ENCODE measurements around the gene TMEM63B. TPM values are rescaled to one million over a fixed set of nuclear protein-coding genes. Genes with fewer than 3 reads are reported as not detected.

The TMEM63B gene
- total RNA-seq, 2 experiments from 2014 or later: 11.4 to 12.8 TPM

- Mint-ChIP-seq H3K4me3 (peak overlapping the region; percentile 82), H3K36me3 (ENCODE audit: low read depth) (peaks cover 11% of the 10 kb centered on the region), H3K4me1 (ENCODE audit: low read depth) (peaks cover 41% of the 10 kb centered on the region)
Measured at GRCh38 chr6:44129841-44130322, 2.5 kb downstream of the TMEM63B start.

GRCh38 chr6:44131892-44132291, 4.5 kb downstream of the TMEM63B start:
- Histone ChIP-seq H3K9me3 (ENCODE audit: control insufficient read depth in 1 of 2, insufficient read depth in 1 of 2, low read length in 2 of 2) (no peaks in the 10 kb centered on the region), H3K27me3 (ENCODE audit: control insufficient read depth in 1 of 2, insufficient read depth in 2 of 2, low read length in 2 of 2) (no peaks in the 10 kb centered on the region), H3K36me3 (ENCODE audit: insufficient read depth, low read length) (peaks cover 12% of the 10 kb centered on the region), H3K4me1 (ENCODE audit: insufficient read depth, low read length) (peaks cover 20% of the 10 kb centered on the region), H3K4me3 (ENCODE audit: low read length) (no peak overlapping the region), H3K27ac (ENCODE audit: low read depth in 1 of 2, low read length in 2 of 2) (no peak overlapping the region)
- Mint-ChIP-seq H3K27ac (no peak overlapping the region), H3K4me3 (peak overlapping the region; percentile 21), H3K4me1 (ENCODE audit: low read depth) (peaks cover 23% of the 10 kb centered on the region), H3K36me3 (ENCODE audit: low read depth) (peaks cover 12% of the 10 kb centered on the region), H3K27me3 (no peaks in the 10 kb centered on the region), H3K9me3 (no peaks in the 10 kb centered on the region)
- CTCF ChIA-PET: interaction anchor here (1.0 kb wide), 1 partner anchor 35 kb away, joined by 3 read pairs; no protein-coding TSS in a partner anchor
- ATAC-seq (ENCODE audit: poor library complexity) (no peak), DNase-seq (no peak)
- TF ChIP-seq CTCF (IDR thresholded peaks at IDR 0.05): no peak
- intact Hi-C loops (cut with DNase I, micrococcal nuclease): no loop called here
- POLR2A ChIA-PET: interaction anchor here (0.8 to 1.2 kb wide), 2 partner anchors 17 to 36 kb away, joined by 3 read pairs; no protein-coding TSS in a partner anchor

More at GRCh38 chr6:44129841-44130322, 2.5 kb downstream of the TMEM63B start:
- DNase-seq: no peak
- ChIA-PET CTCF (interaction anchor here (0.8 to 2.5 kb wide), 2 partner anchors 21 to 462 kb away, joined by 5 to 9 read pairs; no protein-coding TSS in a partner anchor), POLR2A (interaction anchor here (0.5 kb wide), 1 partner anchor 30 kb away, joined by 3 read pairs; no protein-coding TSS in a partner anchor)
- Histone ChIP-seq H3K4me1 (ENCODE audit: insufficient read depth, low read length) (peaks cover 37% of the 10 kb centered on the region), H3K4me3 (ENCODE audit: low read length) (no peak overlapping the region), H3K27me3 (ENCODE audit: control insufficient read depth in 1 of 2, insufficient read depth in 2 of 2, low read length in 2 of 2) (no peaks in the 10 kb centered on the region), H3K9me3 (ENCODE audit: control insufficient read depth in 1 of 2, insufficient read depth in 1 of 2, low read length in 2 of 2) (no peaks in the 10 kb centered on the region), H3K27ac (ENCODE audit: low read depth in 1 of 2, low read length in 2 of 2) (no peak overlapping the region), H3K36me3 (ENCODE audit: insufficient read depth, low read length) (peaks cover 5% of the 10 kb centered on the region)
- Mint-ChIP-seq H3K9me3 (no peaks in the 10 kb centered on the region), H3K27ac (no peak overlapping the region), H3K27me3 (no peaks in the 10 kb centered on the region)
- intact Hi-C loops (cut with DNase I, micrococcal nuclease): loop anchor here in 1 of 2 experiments (2.0 to 5.0 kb wide), 2 partner anchors 23 to 127 kb away; partner anchors contain the start of gene SLC35B2
- ATAC-seq (ENCODE audit: poor library complexity): no peak
- TF ChIP-seq CTCF (IDR thresholded peaks at IDR 0.05): no peak

GRCh38 chr6:44132476-44132875, 5.1 kb downstream of the TMEM63B start:
- H3K4me1 Mint-ChIP-seq (ENCODE audit: low read depth): peaks cover 23% of the 10 kb centered on the region
- ChIA-PET CTCF (interaction anchor here (1.0 kb wide), 1 partner anchor 36 kb away, joined by 3 read pairs; no protein-coding TSS in a partner anchor), POLR2A (interaction anchor here (0.8 kb wide), 1 partner anchor 17 kb away, joined by 3 read pairs; no protein-coding TSS in a partner anchor)
- Histone ChIP-seq H3K36me3 (ENCODE audit: insufficient read depth, low read length) (peaks cover 17% of the 10 kb centered on the region), H3K4me1 (ENCODE audit: insufficient read depth, low read length) (peaks cover 20% of the 10 kb centered on the region), H3K27me3 (ENCODE audit: control insufficient read depth in 1 of 2, insufficient read depth in 2 of 2, low read length in 2 of 2) (no peaks in the 10 kb centered on the region), H3K27ac (ENCODE audit: low read depth in 1 of 2, low read length in 2 of 2) (no peak overlapping the region), H3K9me3 (ENCODE audit: control insufficient read depth in 1 of 2, insufficient read depth in 1 of 2, low read length in 2 of 2) (no peaks in the 10 kb centered on the region), H3K4me3 (ENCODE audit: low read length) (no peak overlapping the region)
- peaks cover 12% of the 10 kb centered on the region for H3K36me3 Mint-ChIP-seq (ENCODE audit: low read depth)
- no peaks in the 10 kb centered on the region for H3K27me3 Mint-ChIP-seq
- intact Hi-C loops (cut with DNase I, micrococcal nuclease): no loop called here
- DNase-seq (no peak), ATAC-seq (ENCODE audit: poor library complexity) (no peak)
- peak overlapping the region; percentile 62 for H3K4me3 Mint-ChIP-seq
- H3K9me3 Mint-ChIP-seq: no peaks in the 10 kb centered on the region
- no peak overlapping the region for H3K27ac Mint-ChIP-seq
- no peak for TF ChIP-seq CTCF (IDR thresholded peaks at IDR 0.05)
